ENCODE results near the gene CD86. TPM values are rescaled to one million over a fixed set of nuclear protein-coding genes. Genes with fewer than 3 reads are reported as not detected.

Gene CD86
- polyA plus RNA-seq, 1 donor from 2014 or later = not detected

DNA sequence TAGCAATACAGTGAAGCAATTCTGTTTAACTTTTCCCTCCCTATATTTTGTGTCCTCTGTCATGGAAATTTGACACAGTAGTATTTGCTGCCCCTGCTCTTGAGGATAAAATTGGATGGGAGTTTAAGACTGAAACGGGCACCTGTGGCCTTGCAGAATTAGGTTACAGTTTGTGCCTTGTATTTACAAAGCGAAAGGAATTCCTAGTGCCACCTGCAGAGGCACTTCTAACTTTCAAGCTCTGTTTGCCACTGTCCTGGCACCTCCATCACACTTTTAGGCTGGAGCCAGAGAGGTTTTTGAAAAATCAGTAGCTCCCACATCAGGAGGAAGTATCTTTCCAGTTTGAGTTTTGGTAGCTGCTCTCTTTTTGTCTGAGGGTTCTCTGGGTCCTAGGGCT lies 39.5 kb downstream of the CD86 start:
- Histone ChIP-seq H3K36me3 (ENCODE audit: insufficient read depth, low read length) (no peaks in the 10 kb centered on the region), H3K9me3 (ENCODE audit: low read length) (no peaks in the 10 kb centered on the region), H3K9me2 (ENCODE audit: insufficient read depth, low read length) (no peaks in the 10 kb centered on the region), H3K4me3 (ENCODE audit: low read length) (no peak overlapping the region), H3K27ac (ENCODE audit: low read length) (no peak overlapping the region), H2AFZ (ENCODE audit: low read depth, low read length) (no peak overlapping the region), H3K9ac (ENCODE audit: low read length) (no peak overlapping the region), H3K79me2 (replicated peaks; ENCODE audit: insufficient read depth, low read length) (no peaks in the 10 kb centered on the region), H3K4me2 (ENCODE audit: low read length) (no peak overlapping the region), H3K27me3 (ENCODE audit: insufficient read depth, low read depth, low read length) (no peaks in the 10 kb centered on the region), H4K20me1 (ENCODE audit: insufficient read depth) (no peaks in the 10 kb centered on the region), H3F3A (ENCODE audit: insufficient read depth, low read length, poor library complexity, severe bottlenecking) (peaks cover 3% of the 10 kb centered on the region)
- TF ChIP-seq SMC3 (conservative IDR thresholded peaks at IDR 0.05; ENCODE audit: poor library complexity) (no peak), EP300 (conservative IDR thresholded peaks at IDR 0.05; ENCODE audit: poor library complexity, severe bottlenecking) (no peak), POLR2AphosphoS5 (IDR thresholded peaks at IDR 0.05) (no peak), TAF1 (IDR thresholded peaks at IDR 0.05; ENCODE audit: low read depth) (no peak), MXI1 (conservative IDR thresholded peaks at IDR 0.05; ENCODE audit: poor library complexity, severe bottlenecking) (no peak), EZH2 (IDR thresholded peaks at IDR 0.05; ENCODE audit: borderline replicate concordance, insufficient read depth, low read length, poor library complexity, severe bottlenecking) (no peak), RAD21 (conservative IDR thresholded peaks at IDR 0.05) (no peak)
- TF ChIP-seq, protein P1, sequence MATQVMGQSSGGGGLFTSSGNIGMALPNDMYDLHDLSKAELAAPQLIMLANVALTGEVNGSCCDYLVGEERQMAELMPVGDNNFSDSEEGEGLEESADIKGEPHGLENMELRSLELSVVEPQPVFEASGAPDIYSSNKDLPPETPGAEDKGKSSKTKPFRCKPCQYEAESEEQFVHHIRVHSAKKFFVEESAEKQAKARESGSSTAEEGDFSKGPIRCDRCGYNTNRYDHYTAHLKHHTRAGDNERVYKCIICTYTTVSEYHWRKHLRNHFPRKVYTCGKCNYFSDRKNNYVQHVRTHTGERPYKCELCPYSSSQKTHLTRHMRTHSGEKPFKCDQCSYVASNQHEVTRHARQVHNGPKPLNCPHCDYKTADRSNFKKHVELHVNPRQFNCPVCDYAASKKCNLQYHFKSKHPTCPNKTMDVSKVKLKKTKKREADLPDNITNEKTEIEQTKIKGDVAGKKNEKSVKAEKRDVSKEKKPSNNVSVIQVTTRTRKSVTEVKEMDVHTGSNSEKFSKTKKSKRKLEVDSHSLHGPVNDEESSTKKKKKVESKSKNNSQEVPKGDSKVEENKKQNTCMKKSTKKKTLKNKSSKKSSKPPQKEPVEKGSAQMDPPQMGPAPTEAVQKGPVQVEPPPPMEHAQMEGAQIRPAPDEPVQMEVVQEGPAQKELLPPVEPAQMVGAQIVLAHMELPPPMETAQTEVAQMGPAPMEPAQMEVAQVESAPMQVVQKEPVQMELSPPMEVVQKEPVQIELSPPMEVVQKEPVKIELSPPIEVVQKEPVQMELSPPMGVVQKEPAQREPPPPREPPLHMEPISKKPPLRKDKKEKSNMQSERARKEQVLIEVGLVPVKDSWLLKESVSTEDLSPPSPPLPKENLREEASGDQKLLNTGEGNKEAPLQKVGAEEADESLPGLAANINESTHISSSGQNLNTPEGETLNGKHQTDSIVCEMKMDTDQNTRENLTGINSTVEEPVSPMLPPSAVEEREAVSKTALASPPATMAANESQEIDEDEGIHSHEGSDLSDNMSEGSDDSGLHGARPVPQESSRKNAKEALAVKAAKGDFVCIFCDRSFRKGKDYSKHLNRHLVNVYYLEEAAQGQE (IDR thresholded peaks at IDR 0.05; ENCODE audit: borderline replicate concordance) = no peak
- TF ChIP-seq, protein P2, sequence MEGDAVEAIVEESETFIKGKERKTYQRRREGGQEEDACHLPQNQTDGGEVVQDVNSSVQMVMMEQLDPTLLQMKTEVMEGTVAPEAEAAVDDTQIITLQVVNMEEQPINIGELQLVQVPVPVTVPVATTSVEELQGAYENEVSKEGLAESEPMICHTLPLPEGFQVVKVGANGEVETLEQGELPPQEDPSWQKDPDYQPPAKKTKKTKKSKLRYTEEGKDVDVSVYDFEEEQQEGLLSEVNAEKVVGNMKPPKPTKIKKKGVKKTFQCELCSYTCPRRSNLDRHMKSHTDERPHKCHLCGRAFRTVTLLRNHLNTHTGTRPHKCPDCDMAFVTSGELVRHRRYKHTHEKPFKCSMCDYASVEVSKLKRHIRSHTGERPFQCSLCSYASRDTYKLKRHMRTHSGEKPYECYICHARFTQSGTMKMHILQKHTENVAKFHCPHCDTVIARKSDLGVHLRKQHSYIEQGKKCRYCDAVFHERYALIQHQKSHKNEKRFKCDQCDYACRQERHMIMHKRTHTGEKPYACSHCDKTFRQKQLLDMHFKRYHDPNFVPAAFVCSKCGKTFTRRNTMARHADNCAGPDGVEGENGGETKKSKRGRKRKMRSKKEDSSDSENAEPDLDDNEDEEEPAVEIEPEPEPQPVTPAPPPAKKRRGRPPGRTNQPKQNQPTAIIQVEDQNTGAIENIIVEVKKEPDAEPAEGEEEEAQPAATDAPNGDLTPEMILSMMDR (IDR thresholded peaks at IDR 0.05; ENCODE audit: poor library complexity, severe bottlenecking) = no peak

DNA sequence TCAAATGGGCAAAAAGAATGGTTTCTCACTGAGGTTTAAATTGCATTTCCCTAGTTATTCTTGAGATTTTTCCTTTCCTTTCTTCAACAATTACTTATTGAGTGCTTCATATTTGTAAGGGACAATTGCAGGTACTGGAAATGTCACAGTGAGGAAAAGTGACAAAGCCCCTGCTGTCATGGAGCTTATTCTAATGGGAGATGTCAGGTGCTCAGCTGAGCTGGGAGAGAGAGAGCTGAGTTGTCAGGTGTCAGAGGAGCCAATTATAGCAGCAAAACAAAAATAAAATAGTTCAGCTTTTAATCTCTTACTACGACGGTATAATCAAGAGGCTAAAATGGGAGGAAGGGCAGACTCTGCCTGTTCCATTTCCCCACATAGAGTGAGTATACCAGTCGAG lies 42.0 kb downstream of the CD86 start:
- TF ChIP-seq TAF1 (IDR thresholded peaks at IDR 0.05; ENCODE audit: low read depth) (peak; percentile 18), POLR2AphosphoS5 (IDR thresholded peaks at IDR 0.05) (peak; percentile 93), RAD21 (conservative IDR thresholded peaks at IDR 0.05) (no peak), EP300 (conservative IDR thresholded peaks at IDR 0.05; ENCODE audit: poor library complexity, severe bottlenecking) (peak; percentile 99)
- TF ChIP-seq, protein P1 (IDR thresholded peaks at IDR 0.05; ENCODE audit: borderline replicate concordance) = peak; percentile 89
- Histone ChIP-seq H3K4me3 (ENCODE audit: low read length) (peak overlapping the region; percentile 27), H2AFZ (ENCODE audit: low read depth, low read length) (no peak overlapping the region), H3K27ac (ENCODE audit: low read length) (peak overlapping the region; percentile 82), H3K9me2 (ENCODE audit: insufficient read depth, low read length) (no peaks in the 10 kb centered on the region), H3K79me2 (replicated peaks; ENCODE audit: insufficient read depth, low read length) (no peaks in the 10 kb centered on the region), H3K36me3 (ENCODE audit: insufficient read depth, low read length) (no peaks in the 10 kb centered on the region), H3K9me3 (ENCODE audit: low read length) (no peaks in the 10 kb centered on the region), H4K20me1 (ENCODE audit: insufficient read depth) (no peaks in the 10 kb centered on the region), H3K4me2 (ENCODE audit: low read length) (peak overlapping the region; percentile 51), H3K27me3 (ENCODE audit: insufficient read depth, low read depth, low read length) (no peaks in the 10 kb centered on the region), H3F3A (ENCODE audit: insufficient read depth, low read length, poor library complexity, severe bottlenecking) (peaks cover 3% of the 10 kb centered on the region), H3K9ac (ENCODE audit: low read length) (peak overlapping the region; percentile 40)

All from neural cell (in vitro differentiated cells).